EH (cell line): ENCODE measurements around the gene LIN7B.

Experiments
- DNase-seq: peaks from one replicate; pipeline ENCODE4 v3.0.0-alpha.2; 2015; ENCODE audit warnings: low read depth

LIN7B gene

DNA sequence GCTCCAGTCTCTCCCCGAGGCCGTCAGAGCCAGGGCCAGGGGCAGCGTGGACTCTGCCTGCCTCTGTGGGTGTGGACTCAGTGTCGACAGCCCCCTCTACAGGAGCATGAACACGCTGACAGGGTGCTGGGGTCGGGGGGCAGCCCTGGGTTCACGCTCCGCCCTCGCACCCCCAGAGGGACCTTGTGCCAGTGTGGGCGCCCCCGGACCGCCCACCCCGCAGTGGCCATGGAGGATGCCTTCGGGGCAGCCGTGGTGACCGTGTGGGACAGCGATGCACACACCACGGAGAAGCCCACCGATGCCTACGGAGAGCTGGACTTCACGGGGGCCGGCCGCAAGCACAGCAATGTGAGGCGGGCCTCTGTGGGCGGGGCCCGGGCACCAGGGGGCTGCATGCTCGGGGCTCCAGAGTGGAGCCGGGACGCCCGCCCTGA is 51.7 kb downstream of the LIN7B start:
- no peak for DNase-seq

DNA sequence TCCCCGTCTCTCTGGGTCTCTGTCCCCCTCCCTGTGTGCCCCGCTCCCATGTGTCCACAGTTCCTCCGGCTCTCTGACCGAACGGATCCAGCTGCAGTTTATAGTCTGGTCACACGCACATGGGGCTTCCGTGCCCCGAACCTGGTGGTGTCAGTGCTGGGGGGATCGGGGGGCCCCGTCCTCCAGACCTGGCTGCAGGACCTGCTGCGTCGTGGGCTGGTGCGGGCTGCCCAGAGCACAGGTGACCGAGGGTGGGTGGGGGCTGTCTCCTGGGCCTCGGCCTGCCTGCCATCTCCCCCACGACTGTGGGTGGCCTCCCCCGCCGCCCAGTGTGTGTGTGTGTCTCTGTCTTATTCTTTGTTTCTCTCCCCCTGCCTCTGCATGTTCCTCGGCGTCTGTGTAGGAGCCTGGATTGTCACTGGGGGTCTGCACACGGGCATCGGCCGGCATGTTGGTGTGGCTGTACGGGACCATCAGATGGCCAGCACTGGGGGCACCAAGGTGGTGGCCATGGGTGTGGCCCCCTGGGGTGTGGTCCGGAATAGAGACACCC is 53.8 kb downstream of the LIN7B start:
- DNase-seq = no peak
